Stimulated activated CD8-positive, alpha-beta memory T cell treated with anti-CD3 and anti-CD28 coated beads, Interleukin-12 subunit alpha, Interleukin-12 subunit beta, amount 100 ng/mL, for 24 hours (primary cell): ENCODE data around the gene GET3.

ENCODE experiments used
- DNase-seq: peaks from one replicate; pipeline ENCODE4 v3.0.0-alpha.2; 2020; ENCODE audit errors: extremely low read depth

Gene GET3

GRCh38 chr19:12752056-12752781 lies 14.9 kb downstream of the GET3 start:
- no peak for DNase-seq

DNA sequence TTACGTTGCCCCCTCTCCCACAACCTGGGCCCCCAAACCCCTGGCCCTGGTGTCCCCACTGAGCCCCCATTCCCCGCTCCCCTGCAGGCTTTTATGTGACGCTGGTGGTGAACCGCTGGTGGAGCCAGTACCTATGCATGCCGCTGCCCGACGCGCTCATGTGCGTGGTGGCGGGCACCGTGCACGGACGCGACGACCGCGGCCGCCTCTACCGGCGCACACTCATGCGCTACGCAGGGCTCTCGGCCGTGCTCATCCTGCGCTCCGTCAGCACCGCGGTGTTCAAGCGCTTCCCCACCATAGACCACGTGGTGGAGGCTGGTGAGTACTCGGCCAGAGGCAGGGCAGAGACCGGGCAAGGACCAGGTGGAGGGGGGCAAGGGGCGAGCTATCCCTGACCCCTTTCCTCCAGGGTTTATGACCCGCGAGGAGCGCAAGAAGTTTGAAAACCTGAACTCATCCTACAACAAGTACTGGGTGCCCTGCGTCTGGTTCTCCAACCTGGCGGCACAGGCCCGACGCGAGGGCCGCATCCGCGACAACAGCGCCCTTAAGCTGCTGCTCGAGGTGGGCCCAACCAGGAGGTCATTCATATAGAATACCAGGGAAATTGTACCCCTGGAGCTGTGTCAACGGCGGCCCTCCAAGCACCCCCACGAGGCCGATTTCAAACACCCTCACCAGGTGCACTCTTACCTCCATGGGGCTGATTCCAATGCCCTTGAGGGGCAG lies 17.3 kb downstream of the GET3 start:
- no peak for DNase-seq

- no peak for DNase-seq
Measured at GRCh38 chr19:12756150-12756883, 19.0 kb downstream of the GET3 start.

- DNase-seq = no peak
Measured at GRCh38 chr19:12757544-12758274, 20.4 kb downstream of the GET3 start.

GRCh38 chr19:12759686-12760085 lies 22.4 kb downstream of the GET3 start:
- DNase-seq = no peak

DNA sequence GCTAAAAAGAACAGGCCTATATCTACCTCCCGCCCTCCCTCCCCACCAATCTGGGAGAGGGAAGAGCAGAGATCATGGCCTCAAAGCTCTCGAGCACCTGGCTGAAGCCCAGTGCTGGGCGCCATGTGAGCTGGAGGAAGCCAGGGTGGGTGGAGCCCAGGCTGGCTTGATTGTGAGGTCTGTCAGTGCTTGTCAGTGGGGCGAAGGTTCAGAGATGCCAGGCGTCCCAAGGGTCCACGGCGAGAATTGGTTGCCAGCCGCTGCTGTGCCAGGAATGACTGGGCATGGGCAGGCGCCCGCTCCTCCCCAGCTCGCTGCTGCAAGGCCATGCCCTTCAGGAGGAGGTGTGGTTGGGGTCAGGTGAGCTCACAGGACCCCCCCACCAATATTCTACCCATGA lies 25.8 kb downstream of the GET3 start:
- DNase-seq = no peak

- DNase-seq = no peak
Measured at GRCh38 chr19:12764698-12765097, 27.4 kb downstream of the GET3 start.

DNA sequence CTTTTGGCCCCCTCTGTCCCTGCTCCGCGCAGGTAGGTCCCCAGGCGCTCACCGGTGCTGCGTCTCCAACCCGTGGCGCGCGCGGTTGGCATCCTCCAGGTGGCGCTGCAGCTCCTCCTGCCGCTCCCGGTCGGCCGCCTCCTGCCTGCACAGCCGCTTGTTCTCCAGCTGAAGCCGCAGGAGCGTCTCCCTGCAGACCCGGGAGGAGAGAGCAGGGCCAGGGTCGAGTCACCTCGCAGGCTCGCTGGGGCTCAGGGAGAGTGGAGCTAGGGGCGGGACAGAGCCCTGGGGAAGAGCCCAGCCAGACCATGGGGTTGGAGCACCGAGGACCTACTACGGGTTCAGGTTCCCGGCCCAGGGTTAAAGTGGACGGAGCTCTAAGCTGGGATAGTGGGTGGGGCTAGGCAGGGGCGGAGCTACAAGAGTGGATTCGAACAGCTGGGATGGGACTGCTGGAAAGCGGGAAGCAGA lies 28.8 kb downstream of the GET3 start:
- DNase-seq = no peak

GRCh38 chr19:12767150-12767549 lies 29.9 kb downstream of the GET3 start:
- DNase-seq = no peak

- DNase-seq = no peak
Measured at GRCh38 chr19:12767666-12768065, 30.4 kb downstream of the GET3 start.

- no peak for DNase-seq
Measured at GRCh38 chr19:12769689-12770088, 32.4 kb downstream of the GET3 start.

DNA sequence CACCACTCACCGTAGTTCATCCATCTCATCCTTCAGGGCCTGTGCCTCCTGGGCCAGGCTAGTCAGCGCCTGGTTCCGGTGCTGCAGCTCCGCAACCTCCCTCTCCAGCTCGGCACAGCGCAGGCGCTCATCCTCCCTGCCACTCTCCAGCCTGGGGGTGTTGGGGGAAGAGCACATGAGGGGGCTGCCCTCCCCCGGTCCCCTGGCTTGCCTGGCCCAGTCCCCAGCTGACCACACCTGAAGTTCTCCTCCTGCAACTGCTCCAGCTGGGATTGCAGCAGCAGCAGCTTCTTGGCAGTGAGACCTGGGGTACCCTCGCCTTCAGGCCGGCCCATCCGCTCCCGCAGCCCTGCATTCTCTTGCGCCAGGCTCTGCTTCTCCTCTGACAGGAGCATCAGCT lies 33.6 kb downstream of the GET3 start:
- DNase-seq = no peak

- no peak for DNase-seq
Measured at GRCh38 chr19:12772323-12772722, 35.0 kb downstream of the GET3 start.

- no peak for DNase-seq
Measured at GRCh38 chr19:12773571-12773970, 36.3 kb downstream of the GET3 start.

DNA sequence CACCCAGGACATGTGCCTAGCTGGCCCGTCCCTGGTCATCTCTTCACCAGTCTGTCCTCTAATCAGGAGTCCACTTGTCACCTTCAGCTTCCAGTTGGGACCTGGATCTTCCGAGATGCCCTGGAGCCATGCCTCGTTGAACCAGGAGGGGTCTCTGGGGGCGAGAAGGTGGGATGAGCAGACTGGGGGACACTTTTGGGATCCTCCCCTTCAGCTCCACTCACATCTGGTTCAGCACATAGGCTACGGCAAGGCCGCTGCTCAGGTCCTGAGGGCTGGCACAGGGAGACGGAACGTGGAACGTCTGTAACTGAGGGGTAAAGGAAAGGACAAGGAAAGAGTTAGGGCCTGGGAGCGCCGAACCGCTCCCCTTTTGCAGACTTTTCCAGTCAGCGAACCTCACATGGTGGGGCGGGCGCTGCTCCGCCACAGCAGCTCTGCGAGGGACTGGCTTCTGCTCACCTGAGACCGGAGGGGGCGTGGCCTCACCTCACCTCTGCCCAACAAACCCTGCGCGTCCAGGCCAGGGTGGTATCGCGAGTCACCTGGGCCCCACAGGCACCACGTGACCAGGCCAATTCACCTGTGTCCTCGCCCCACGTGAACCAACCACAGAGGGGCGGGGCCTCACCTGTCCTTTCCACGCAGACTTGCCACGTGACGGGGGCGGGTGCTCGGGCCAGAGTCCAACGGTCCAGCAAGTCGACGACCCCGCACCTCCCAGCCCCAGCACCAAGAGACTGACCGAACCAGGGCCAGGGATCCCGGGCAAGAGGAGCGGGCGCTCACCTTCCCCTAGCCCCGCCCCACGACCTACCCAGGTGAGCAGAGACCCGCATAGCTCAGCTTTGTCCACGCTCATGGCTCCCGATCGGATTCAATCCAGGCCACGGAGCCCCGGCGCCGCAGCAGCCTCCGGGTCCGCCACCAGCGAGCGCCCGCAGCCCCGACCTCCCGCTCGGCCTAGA lies 37.6 kb downstream of the GET3 start, which contains the start of gene HOOK2:
HOOK2 (minus strand) TSS at position 965 of the 968 bp plus-strand sequence; CDS start at position 862, 103 bp downstream.
- DNase-seq = no peak

DNA sequence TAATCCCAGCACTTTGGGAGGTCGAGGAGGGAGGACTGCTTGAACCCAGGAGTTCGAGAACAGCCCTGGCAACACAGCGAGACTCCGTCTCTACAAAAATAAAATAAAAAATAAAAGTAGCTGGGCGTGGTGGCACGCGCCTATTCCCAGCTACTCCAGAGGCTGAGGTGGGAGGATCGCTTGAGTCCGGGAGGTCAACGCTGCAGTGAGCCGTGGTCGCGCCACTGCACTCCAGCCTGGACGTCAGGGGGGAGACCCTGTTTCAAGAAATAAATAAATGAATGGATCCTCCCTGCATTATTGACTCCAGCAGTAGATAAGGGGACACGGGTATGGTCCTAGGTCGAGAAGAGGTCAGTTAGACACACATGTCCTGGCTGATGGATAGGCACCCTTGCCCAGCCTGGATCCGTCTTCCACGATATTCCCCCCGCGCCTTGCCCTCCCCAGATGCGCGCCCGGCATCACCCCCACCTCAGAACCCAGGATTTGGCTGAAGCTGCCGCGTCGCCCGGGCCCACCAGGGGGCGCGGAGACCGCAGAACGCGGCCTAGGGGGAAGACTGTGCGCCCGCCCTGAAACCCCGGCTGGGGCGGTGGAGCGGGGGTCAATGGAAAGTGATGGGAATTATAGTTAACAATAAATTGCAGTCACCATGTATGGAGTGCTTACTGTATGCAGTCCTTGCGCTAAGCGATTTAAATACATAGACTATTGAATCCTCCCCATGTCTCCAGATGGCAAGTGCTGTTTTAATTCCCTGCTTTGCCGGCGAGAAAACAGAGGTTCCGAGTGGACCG lies 40.1 kb downstream of the GET3 start:
- peak; percentile 47 for DNase-seq

DNA sequence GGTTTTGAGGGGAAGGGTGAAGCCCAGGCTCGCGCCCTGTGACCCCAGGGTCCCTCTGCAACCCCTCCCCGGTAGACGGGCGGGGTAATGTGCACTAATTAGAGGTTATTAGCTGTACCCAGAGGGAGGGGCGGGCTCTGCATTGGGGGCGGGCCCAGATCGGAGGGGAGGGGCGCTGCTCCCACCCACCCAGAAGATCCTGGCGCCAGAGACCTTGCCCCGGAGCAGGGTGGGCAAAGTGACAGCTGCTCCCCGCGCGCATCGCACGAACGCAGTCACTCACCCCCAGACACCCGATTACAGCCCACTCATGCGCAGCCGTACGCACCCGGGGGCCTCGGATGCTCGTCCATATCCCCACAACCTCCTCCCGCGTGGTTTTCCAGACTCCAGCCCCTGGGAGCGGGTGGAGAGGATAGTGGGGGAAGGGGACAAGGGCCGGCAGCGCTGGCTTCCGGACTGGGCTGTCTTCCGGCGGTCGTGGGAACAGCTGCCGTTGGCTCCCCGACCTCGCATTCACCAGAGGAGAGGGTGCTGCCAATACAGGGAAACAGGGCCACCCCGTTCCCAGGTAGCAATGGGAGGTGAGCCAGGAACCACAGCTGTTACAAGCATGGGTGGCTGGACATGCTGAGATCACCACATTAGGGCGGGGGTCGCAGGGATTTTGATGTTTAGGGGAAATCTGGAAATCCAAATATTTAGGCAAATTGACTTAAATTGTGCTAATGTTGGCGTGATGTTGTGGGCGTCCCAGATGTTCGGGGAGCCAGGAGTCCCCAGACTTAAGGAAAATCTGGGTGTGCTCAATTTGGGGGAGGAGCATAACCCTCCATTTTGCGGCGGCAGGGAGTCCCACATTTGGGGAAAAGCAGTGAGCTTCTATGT lies 41.0 kb downstream of the GET3 start:
- DNase-seq = no peak

DNA sequence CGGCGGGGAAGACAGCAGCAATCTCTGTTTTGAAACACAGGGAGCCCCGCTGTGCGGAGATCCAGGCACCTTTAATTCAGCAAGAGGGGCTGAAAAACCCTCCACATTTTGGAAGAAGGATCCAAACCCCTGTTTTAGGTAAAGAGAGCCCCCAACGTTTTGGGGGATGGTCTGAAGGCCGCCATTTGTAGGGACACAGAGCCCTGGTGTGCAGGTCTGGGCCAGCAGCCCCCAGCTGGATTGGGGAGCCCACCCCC lies 41.5 kb downstream of the GET3 start:
- DNase-seq = no peak
